Glutamatergic neuron (in vitro differentiated cells): ENCODE results near the gene SPON1. TPM values are rescaled to one million over a fixed set of nuclear protein-coding genes. Genes with fewer than 3 reads are reported as not detected.

Source experiments
- DNase-seq: peaks from one replicate; pipeline ENCODE4 v3.0.0; 2022
- H3K27ac Mint-ChIP-seq: one replicate; pipeline ENCODE4 v1.8.0; 2020; ENCODE audit warnings: mild to moderate bottlenecking, mixed read lengths, inconsistent platforms; ENCODE audit not compliant: unreplicated experiment
- H3K27me3 Mint-ChIP-seq: one replicate; pipeline ENCODE4 v1.8.0; 2020; ENCODE audit warnings: mild to moderate bottlenecking, moderate library complexity, mixed read lengths, inconsistent platforms; ENCODE audit not compliant: unreplicated experiment
- H3K36me3 Mint-ChIP-seq: one replicate; pipeline ENCODE4 v1.8.0; 2020; ENCODE audit warnings: mild to moderate bottlenecking, mixed read lengths, inconsistent platforms; ENCODE audit not compliant: unreplicated experiment
- H3K4me1 Mint-ChIP-seq: one replicate; pipeline ENCODE4 v1.8.0; 2020; ENCODE audit warnings: mild to moderate bottlenecking, low read depth, mixed read lengths, inconsistent platforms; ENCODE audit not compliant: unreplicated experiment
- H3K4me3 Mint-ChIP-seq: one replicate; pipeline ENCODE4 v1.8.0; 2020; ENCODE audit warnings: mild to moderate bottlenecking, mixed read lengths, inconsistent platforms; ENCODE audit not compliant: unreplicated experiment
- H3K9me3 Mint-ChIP-seq: one replicate; pipeline ENCODE4 v1.8.0; 2020; ENCODE audit warnings: mild to moderate bottlenecking, moderate library complexity, mixed read lengths, inconsistent platforms; ENCODE audit not compliant: unreplicated experiment
- CTCF ChIP-seq: fragments of 200-600 bp; sonication (generic); IDR thresholded peaks from one replicate; pipeline ENCODE4 v1.5.0; 2021; ENCODE audit not compliant: partially characterized antibody, unreplicated experiment
- total RNA-seq: library from RNA; stranded (reverse); fragmentation: NEBNext Ultra II Directional; extraction: Animal tissue kit (Norgen Biotek cat#: 25700); gene quantifications from one replicate; pipeline ENCODE4 v1.2.1, GENCODE V29; 2021; ENCODE audit not compliant: unreplicated experiment

The SPON1 gene
- total RNA-seq, 1 donor from 2014 or later = 0.81 TPM

GRCh38 chr11:13993096-13993765 lies 30.7 kb downstream of the SPON1 start:
- H3K4me1 Mint-ChIP-seq = no peaks in the 10 kb centered on the region
- H3K27ac Mint-ChIP-seq = no peak overlapping the region
- no peak for TF ChIP-seq CTCF
- no peaks in the 10 kb centered on the region for H3K36me3 Mint-ChIP-seq
- DNase-seq = no peak
- no peaks in the 10 kb centered on the region for H3K9me3 Mint-ChIP-seq
- H3K4me3 Mint-ChIP-seq = no peak overlapping the region
- peaks cover 2% of the 10 kb centered on the region for H3K27me3 Mint-ChIP-seq

- DNase-seq = no peak
- TF ChIP-seq CTCF = no peak
- peaks cover 6% of the 10 kb centered on the region for H3K36me3 Mint-ChIP-seq
- H3K27me3 Mint-ChIP-seq = peaks cover 2% of the 10 kb centered on the region
- no peak overlapping the region for H3K27ac Mint-ChIP-seq
- H3K9me3 Mint-ChIP-seq = peaks cover 4% of the 10 kb centered on the region
- H3K4me1 Mint-ChIP-seq = no peaks in the 10 kb centered on the region
- no peak overlapping the region for H3K4me3 Mint-ChIP-seq
Observed at GRCh38 chr11:13997881-13998280, 35.4 kb downstream of the SPON1 start.

- DNase-seq = no peak
- no peak overlapping the region for H3K4me3 Mint-ChIP-seq
- peaks cover 6% of the 10 kb centered on the region for H3K36me3 Mint-ChIP-seq
- peaks cover 4% of the 10 kb centered on the region for H3K9me3 Mint-ChIP-seq
- H3K27me3 Mint-ChIP-seq = no peaks in the 10 kb centered on the region
- no peaks in the 10 kb centered on the region for H3K4me1 Mint-ChIP-seq
- no peak for TF ChIP-seq CTCF
- H3K27ac Mint-ChIP-seq = no peak overlapping the region
Observed at GRCh38 chr11:13999704-14000103, 37.2 kb downstream of the SPON1 start.

- Mint-ChIP-seq H3K4me1 (no peaks in the 10 kb centered on the region), H3K4me3 (no peak overlapping the region), H3K27ac (no peak overlapping the region), H3K36me3 (peaks cover 6% of the 10 kb centered on the region), H3K9me3 (peaks cover 8% of the 10 kb centered on the region), H3K27me3 (no peaks in the 10 kb centered on the region)
- TF ChIP-seq CTCF = no peak
- DNase-seq = no peak
Observed at GRCh38 chr11:14001597-14001996, 39.1 kb downstream of the SPON1 start.

- DNase-seq = no peak
- no peaks in the 10 kb centered on the region for H3K4me1 Mint-ChIP-seq
- no peak for TF ChIP-seq CTCF
- no peak overlapping the region for H3K27ac Mint-ChIP-seq
- H3K36me3 Mint-ChIP-seq = no peaks in the 10 kb centered on the region
- peaks cover 2% of the 10 kb centered on the region for H3K27me3 Mint-ChIP-seq
- H3K9me3 Mint-ChIP-seq = peaks cover 4% of the 10 kb centered on the region
- H3K4me3 Mint-ChIP-seq = no peak overlapping the region
Observed at GRCh38 chr11:14007566-14007965, 45.0 kb downstream of the SPON1 start.
